CD8-positive, alpha-beta memory T cell (primary cell): ENCODE results near the gene TMEM132E. TPM values are rescaled to one million over a fixed set of nuclear protein-coding genes. Genes with fewer than 3 reads are reported as not detected.

Experiments used
- CTCF ChIA-PET: fragments of 350-600 bp; sonication (Branson Sonifier 250); formaldehyde crosslinking; loops from one replicate; lab custom pipeline; 2021; ENCODE audit warnings: antibody characterized with exemption; lab: Charles Lee
- POLR2A ChIA-PET: fragments of 350-600 bp; sonication (Branson Sonifier 250); formaldehyde crosslinking; loops from one replicate; lab custom pipeline; 2021; ENCODE audit warnings: antibody characterized with exemption; lab: Charles Lee
- DNase-seq, 5 donors: peaks; one replicate each; pipeline versions ENCODE4 v3.0.0 to v3.0.0-alpha.2; 2020 to 2022; ENCODE audit warnings: mixed read lengths in 1 of 5
- H3K27ac ChIP-seq: one replicate; pipeline ENCODE4 v1.7.0; 2013; ENCODE audit warnings: low read depth, mild to moderate bottlenecking, low read length, moderate library complexity
- H3K27me3 ChIP-seq: 2 replicates; pipeline ENCODE4 v1.7.0; 2013; ENCODE audit warnings: low read length, mild to moderate bottlenecking; ENCODE audit not compliant: insufficient read depth, poor library complexity, severe bottlenecking
- H3K36me3 ChIP-seq: 2 replicates; pipeline ENCODE4 v1.7.0; 2013; ENCODE audit warnings: mild to moderate bottlenecking, low read length, moderate library complexity; ENCODE audit not compliant: insufficient read depth
- H3K4me1 ChIP-seq: 2 replicates; pipeline ENCODE4 v1.7.0; 2013; ENCODE audit warnings: mild to moderate bottlenecking, low read length, moderate library complexity; ENCODE audit not compliant: insufficient read depth
- H3K4me3 ChIP-seq: 2 replicates; pipeline ENCODE4 v1.7.0; 2013; ENCODE audit warnings: mild to moderate bottlenecking, low read length
- H3K9me3 ChIP-seq: 2 replicates; pipeline ENCODE4 v1.7.0; 2013; ENCODE audit warnings: mild to moderate bottlenecking, low read length
- H3K27ac Mint-ChIP-seq, 8 donors: one replicate each; pipeline ENCODE4 v1.8.0; 2020 to 2021; ENCODE audit warnings: mixed read lengths in 8 of 8, mild to moderate bottlenecking in 6 of 8, inconsistent platforms in 3 of 8, moderate library complexity in 3 of 8
- H3K27me3 Mint-ChIP-seq, 2 donors: one replicate each; pipeline ENCODE4 v1.8.0; 2020 to 2021; ENCODE audit warnings: mixed read lengths in 2 of 2, mild to moderate bottlenecking in 1 of 2, moderate library complexity in 1 of 2
- H3K36me3 Mint-ChIP-seq, 3 donors: one replicate each; pipeline ENCODE4 v1.8.0; 2020 to 2021; ENCODE audit warnings: mixed read lengths in 3 of 3, inconsistent platforms in 1 of 3, mild to moderate bottlenecking in 1 of 3
- H3K4me1 Mint-ChIP-seq, 3 donors: one replicate each; pipeline ENCODE4 v1.8.0; 2020 to 2021; ENCODE audit warnings: mixed read lengths in 3 of 3, inconsistent platforms in 1 of 3, mild to moderate bottlenecking in 1 of 3
- H3K4me3 Mint-ChIP-seq, 7 donors: one replicate each; pipeline ENCODE4 v1.8.0; 2020 to 2021; ENCODE audit warnings: mixed read lengths in 7 of 7, mild to moderate bottlenecking in 6 of 7, moderate library complexity in 4 of 7, inconsistent platforms in 2 of 7
- H3K9me3 Mint-ChIP-seq, 5 donors: one replicate each; pipeline ENCODE4 v1.8.0; 2020 to 2022; ENCODE audit warnings: mixed read lengths in 5 of 5, mild to moderate bottlenecking in 3 of 5, moderate library complexity in 2 of 5, inconsistent platforms in 1 of 5
- polyA plus RNA-seq: library from polyadenylated mRNA; unstranded; fragments of 300-500 nt; fragmentation: Illumina TruSeq; gene quantifications from one replicate; pipeline ENCODE4 v1.2.3, GENCODE V29; 2021
- total RNA-seq, 2 experiments: library from RNA; stranded (reverse); gene quantifications; one replicate each; pipeline ENCODE4 v1.2.3, GENCODE V29; 2021

Gene TMEM132E
- total and polyA plus RNA-seq, 3 experiments from 2014 or later, result 0.24 TPM; not detected in 2

DNA sequence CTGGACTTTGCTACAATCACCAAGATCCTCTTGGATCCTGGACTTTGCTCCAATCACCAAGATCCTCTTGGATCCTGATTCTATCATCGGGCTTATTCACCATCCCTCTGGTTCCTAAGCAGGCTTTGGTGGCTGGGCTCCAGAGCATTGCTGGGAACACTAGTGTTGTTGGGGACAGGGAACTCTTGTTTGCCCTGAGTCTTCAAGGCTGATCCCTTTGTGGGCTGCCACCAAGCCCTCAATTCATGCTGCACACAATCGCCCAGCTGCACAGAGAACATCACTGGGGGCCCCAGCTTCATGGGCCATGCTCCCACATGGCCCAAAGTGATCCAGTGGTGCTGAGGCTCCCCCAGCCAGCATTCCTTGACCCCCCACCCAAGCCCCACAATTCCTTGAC lies 88.3 kb downstream of the TMEM132E start:
- Histone ChIP-seq H3K27me3 (no peaks in the 10 kb centered on the region), H3K4me3 (no peak overlapping the region), H3K4me1 (peaks cover 4% of the 10 kb centered on the region), H3K9me3 (no peaks in the 10 kb centered on the region), H3K27ac (no peak overlapping the region), H3K36me3 (no peaks in the 10 kb centered on the region)
- Mint-ChIP-seq H3K4me3 (no peak overlapping the region), H3K36me3 (no peaks in the 10 kb centered on the region), H3K27me3 (peaks cover 2 to 45% of the 10 kb centered on the region in 2 donors), H3K27ac (no peak overlapping the region), H3K4me1 (peaks cover 0 to 4% (median 4%) of the 10 kb centered on the region in 3 donors), H3K9me3 (no peaks in the 10 kb centered on the region)
- ChIA-PET CTCF (no interaction called here), POLR2A (no interaction called here)
- no peak for DNase-seq

DNA sequence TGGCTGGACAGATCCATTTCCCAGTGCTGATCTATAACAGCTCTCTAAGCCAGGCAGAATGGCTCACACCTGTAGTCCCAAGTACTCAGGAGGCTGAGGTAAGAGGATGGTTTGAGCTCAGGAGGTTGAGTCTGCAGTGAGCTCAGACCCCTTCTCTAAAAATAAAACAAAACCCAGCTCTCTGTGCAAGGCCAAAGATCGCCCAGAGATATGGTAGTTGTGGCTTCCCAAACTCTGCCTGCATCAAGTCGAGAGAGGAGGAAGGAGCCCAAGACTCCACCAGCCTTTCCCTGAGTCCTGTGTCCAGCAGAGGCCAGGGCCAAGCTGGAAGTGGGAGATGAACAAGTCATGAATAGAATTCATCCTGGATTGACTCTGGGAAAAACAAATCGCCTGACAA lies 88.8 kb downstream of the TMEM132E start:
- H3K4me3 ChIP-seq, result no peak overlapping the region
- Mint-ChIP-seq H3K36me3 (no peaks in the 10 kb centered on the region), H3K4me1 (peaks cover 0 to 4% (median 4%) of the 10 kb centered on the region in 3 donors), H3K4me3 (no peak overlapping the region), H3K9me3 (no peaks in the 10 kb centered on the region), H3K27ac (no peak overlapping the region), H3K27me3 (peaks cover 1 to 46% of the 10 kb centered on the region in 2 donors)
- H3K27me3 ChIP-seq, result no peaks in the 10 kb centered on the region
- ChIA-PET CTCF (no interaction called here), POLR2A (no interaction called here)
- H3K4me1 ChIP-seq, result peaks cover 4% of the 10 kb centered on the region
- H3K36me3 ChIP-seq, result no peaks in the 10 kb centered on the region
- H3K9me3 ChIP-seq, result no peaks in the 10 kb centered on the region
- H3K27ac ChIP-seq, result no peak overlapping the region
- no peak for DNase-seq

- Histone ChIP-seq H3K4me3 (no peak overlapping the region), H3K27me3 (no peaks in the 10 kb centered on the region), H3K4me1 (peaks cover 4% of the 10 kb centered on the region), H3K9me3 (no peaks in the 10 kb centered on the region), H3K36me3 (no peaks in the 10 kb centered on the region), H3K27ac (no peak overlapping the region)
- no peaks in the 10 kb centered on the region for H3K36me3 Mint-ChIP-seq
- ChIA-PET CTCF (no interaction called here), POLR2A (no interaction called here)
- peaks cover 6 to 55% of the 10 kb centered on the region in 2 donors for H3K27me3 Mint-ChIP-seq
- peaks cover 0 to 4% (median 4%) of the 10 kb centered on the region in 3 donors for H3K4me1 Mint-ChIP-seq
- H3K4me3 Mint-ChIP-seq, result no peak overlapping the region
- H3K27ac Mint-ChIP-seq, result no peak overlapping the region
- no peak for DNase-seq
- H3K9me3 Mint-ChIP-seq, result no peaks in the 10 kb centered on the region
Observed at GRCh38 chr17:34669511-34669910, 90.1 kb downstream of the TMEM132E start.

GRCh38 chr17:34670618-34671017 lies 91.2 kb downstream of the TMEM132E start:
- no peaks in the 10 kb centered on the region for H3K27me3 ChIP-seq
- no peak overlapping the region for H3K27ac Mint-ChIP-seq
- H3K4me1 Mint-ChIP-seq, result no peaks in the 10 kb centered on the region
- no peak for DNase-seq
- no peak overlapping the region for H3K4me3 Mint-ChIP-seq
- H3K4me1 ChIP-seq, result no peaks in the 10 kb centered on the region
- no peaks in the 10 kb centered on the region for H3K9me3 Mint-ChIP-seq
- no peak overlapping the region for H3K4me3 ChIP-seq
- H3K9me3 ChIP-seq, result no peaks in the 10 kb centered on the region
- no peak overlapping the region for H3K27ac ChIP-seq
- H3K36me3 ChIP-seq, result no peaks in the 10 kb centered on the region
- ChIA-PET CTCF (no interaction called here), POLR2A (no interaction called here)
- H3K36me3 Mint-ChIP-seq, result no peaks in the 10 kb centered on the region
- H3K27me3 Mint-ChIP-seq, result peaks cover 11 to 57% of the 10 kb centered on the region in 2 donors

DNA sequence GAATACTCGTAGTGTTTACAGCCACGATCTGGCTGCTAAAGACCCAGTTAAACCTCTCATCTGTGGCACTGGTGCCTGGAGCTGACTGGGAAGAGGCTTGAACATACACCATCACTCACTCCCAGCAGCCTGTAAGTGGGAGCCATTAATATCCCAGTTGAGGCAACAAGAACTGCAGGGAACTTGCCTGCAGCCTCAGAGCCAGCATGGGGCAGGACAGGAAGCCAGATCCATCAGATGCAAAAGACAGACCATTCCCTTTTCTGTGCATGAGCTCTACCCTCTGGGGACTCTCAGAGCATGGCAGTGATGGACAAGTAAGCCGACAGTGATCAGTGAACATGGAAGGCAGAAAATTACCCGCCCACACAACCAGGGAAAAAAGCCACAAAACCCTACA lies 91.8 kb downstream of the TMEM132E start:
- Histone ChIP-seq H3K4me3 (no peak overlapping the region), H3K9me3 (no peaks in the 10 kb centered on the region), H3K4me1 (no peaks in the 10 kb centered on the region), H3K27me3 (no peaks in the 10 kb centered on the region), H3K36me3 (no peaks in the 10 kb centered on the region), H3K27ac (no peak overlapping the region)
- ChIA-PET POLR2A (no interaction called here), CTCF (no interaction called here)
- Mint-ChIP-seq H3K4me1 (no peaks in the 10 kb centered on the region), H3K9me3 (no peaks in the 10 kb centered on the region), H3K4me3 (no peak overlapping the region), H3K36me3 (no peaks in the 10 kb centered on the region), H3K27ac (peak overlapping the region in 1 of 8 donors; percentile 75), H3K27me3 (peaks cover 12 to 55% of the 10 kb centered on the region in 2 donors)
- no peak for DNase-seq

- ChIA-PET POLR2A (no interaction called here), CTCF (no interaction called here)
- Mint-ChIP-seq H3K4me1 (no peaks in the 10 kb centered on the region), H3K27ac (no peak overlapping the region), H3K4me3 (no peak overlapping the region), H3K27me3 (peaks cover 13 to 58% of the 10 kb centered on the region in 2 donors), H3K36me3 (no peaks in the 10 kb centered on the region), H3K9me3 (no peaks in the 10 kb centered on the region)
- no peaks in the 10 kb centered on the region for H3K36me3 ChIP-seq
- no peaks in the 10 kb centered on the region for H3K27me3 ChIP-seq
- H3K9me3 ChIP-seq, result no peaks in the 10 kb centered on the region
- no peak overlapping the region for H3K27ac ChIP-seq
- no peaks in the 10 kb centered on the region for H3K4me1 ChIP-seq
- no peak overlapping the region for H3K4me3 ChIP-seq
- DNase-seq, result no peak
Observed at GRCh38 chr17:34672176-34672785, 92.9 kb downstream of the TMEM132E start.

DNA sequence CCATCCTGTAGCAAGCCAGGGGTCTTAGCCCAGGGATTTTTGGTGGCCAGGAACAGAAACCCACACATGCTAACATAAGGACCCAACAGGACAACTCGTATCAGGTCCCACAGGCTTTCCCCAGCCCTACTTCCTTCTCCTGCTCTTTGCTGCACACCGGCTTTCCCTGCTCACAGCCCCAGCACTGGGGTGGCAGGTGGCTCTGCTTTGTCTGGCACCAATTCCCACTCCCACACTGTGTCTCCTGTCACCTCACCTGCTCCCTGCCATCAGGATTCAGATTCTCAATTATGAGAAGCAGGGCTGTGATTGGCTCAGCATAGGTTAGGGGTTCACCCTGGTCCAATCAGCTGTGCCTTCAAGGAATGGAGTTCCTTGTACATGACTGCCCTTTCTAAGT lies 94.1 kb downstream of the TMEM132E start:
- Histone ChIP-seq H3K9me3 (no peaks in the 10 kb centered on the region), H3K4me3 (no peak overlapping the region), H3K27ac (no peak overlapping the region), H3K36me3 (no peaks in the 10 kb centered on the region), H3K4me1 (no peaks in the 10 kb centered on the region), H3K27me3 (no peaks in the 10 kb centered on the region)
- H3K4me1 Mint-ChIP-seq, result no peaks in the 10 kb centered on the region
- H3K9me3 Mint-ChIP-seq, result no peaks in the 10 kb centered on the region
- no peak overlapping the region for H3K4me3 Mint-ChIP-seq
- no peak overlapping the region for H3K27ac Mint-ChIP-seq
- ChIA-PET CTCF (no interaction called here), POLR2A (no interaction called here)
- H3K27me3 Mint-ChIP-seq, result peaks cover 13 to 58% of the 10 kb centered on the region in 2 donors
- DNase-seq, result no peak
- H3K36me3 Mint-ChIP-seq, result no peaks in the 10 kb centered on the region

DNA sequence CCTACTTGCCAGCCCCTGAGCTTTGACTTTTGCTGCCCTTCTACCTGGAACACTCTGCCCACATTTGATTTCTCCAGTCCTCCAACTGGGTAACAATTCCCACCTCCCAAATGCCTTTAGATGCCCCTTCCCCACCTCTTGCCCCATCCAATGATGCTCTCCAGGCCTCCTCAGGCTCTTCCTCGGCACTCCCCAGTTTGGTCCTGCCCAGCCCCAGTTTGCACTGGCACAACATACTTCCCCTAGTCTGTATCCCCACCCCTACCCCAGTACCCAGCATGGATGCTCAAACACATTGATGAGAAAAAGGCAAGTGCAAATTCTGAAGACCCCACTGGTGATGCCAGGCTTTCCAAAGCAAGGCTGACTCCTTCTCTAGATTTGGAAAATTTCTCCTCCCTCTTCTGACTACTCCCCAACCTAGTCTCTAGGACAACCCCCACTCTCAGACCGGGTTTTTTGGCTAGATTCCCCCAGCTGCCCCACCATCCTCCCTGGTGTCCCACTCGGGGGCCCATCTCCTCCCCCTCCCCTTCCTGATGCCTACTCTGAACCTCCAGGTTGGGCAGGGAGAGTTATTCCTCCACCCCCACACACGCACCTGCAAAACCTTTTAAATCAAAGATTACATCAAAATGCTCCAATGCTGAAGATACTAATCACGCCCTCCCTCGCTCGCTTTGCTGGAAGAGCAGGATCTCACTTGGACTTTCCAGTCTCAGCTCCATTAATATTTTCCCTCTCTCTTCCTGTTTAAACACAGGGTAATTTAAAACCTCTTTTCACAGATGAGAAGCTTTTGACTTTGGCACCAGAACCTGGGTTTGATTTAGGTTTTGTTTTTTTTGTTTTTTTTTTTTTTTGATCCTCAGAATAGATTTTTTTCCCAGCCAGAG lies 94.9 kb downstream of the TMEM132E start:
- Histone ChIP-seq H3K4me3 (no peak overlapping the region), H3K36me3 (no peaks in the 10 kb centered on the region), H3K4me1 (no peaks in the 10 kb centered on the region), H3K27me3 (no peaks in the 10 kb centered on the region), H3K27ac (no peak overlapping the region), H3K9me3 (no peaks in the 10 kb centered on the region)
- no peak overlapping the region for H3K27ac Mint-ChIP-seq
- no peak overlapping the region for H3K4me3 Mint-ChIP-seq
- H3K4me1 Mint-ChIP-seq, result no peaks in the 10 kb centered on the region
- H3K9me3 Mint-ChIP-seq, result no peaks in the 10 kb centered on the region
- no peak for DNase-seq
- peaks cover 14 to 55% of the 10 kb centered on the region in 2 donors for H3K27me3 Mint-ChIP-seq
- no peaks in the 10 kb centered on the region for H3K36me3 Mint-ChIP-seq
- ChIA-PET POLR2A (no interaction called here), CTCF (no interaction called here)
